GM21717 (cell line): ENCODE data around the gene EDC4.

Source experiments
- ATAC-seq: cut with Tn5 transposase; IDR thresholded peaks from one replicate; pipeline ENCODE4 v1.9.1; 2021; ENCODE audit warnings: mild to moderate bottlenecking, moderate library complexity; ENCODE audit not compliant: unreplicated experiment

The EDC4 gene

GRCh38 chr16:67927131-67927941 is 54.5 kb downstream of the EDC4 start:
- no peak for ATAC-seq

DNA sequence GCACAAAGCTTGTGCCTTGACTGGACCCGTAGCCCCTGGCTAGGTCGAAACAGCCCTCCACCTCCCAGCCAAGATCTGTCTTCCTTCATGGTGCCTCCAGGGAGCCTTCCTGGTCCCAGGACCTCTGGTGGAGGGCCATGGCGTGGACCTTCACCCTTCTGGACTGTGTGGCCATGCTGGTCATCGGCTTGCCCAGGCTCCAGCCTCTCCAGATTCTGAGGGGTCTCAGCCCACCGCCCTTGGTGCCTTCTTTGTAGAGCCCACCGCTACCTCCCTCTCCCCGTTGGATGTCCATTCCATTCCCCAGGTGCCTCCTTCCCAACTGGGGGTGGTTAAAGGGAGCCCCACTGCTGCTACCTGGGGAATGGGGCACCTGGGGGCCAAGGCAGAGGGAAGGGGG is 55.3 kb downstream of the EDC4 start:
- ATAC-seq, result no peak

DNA sequence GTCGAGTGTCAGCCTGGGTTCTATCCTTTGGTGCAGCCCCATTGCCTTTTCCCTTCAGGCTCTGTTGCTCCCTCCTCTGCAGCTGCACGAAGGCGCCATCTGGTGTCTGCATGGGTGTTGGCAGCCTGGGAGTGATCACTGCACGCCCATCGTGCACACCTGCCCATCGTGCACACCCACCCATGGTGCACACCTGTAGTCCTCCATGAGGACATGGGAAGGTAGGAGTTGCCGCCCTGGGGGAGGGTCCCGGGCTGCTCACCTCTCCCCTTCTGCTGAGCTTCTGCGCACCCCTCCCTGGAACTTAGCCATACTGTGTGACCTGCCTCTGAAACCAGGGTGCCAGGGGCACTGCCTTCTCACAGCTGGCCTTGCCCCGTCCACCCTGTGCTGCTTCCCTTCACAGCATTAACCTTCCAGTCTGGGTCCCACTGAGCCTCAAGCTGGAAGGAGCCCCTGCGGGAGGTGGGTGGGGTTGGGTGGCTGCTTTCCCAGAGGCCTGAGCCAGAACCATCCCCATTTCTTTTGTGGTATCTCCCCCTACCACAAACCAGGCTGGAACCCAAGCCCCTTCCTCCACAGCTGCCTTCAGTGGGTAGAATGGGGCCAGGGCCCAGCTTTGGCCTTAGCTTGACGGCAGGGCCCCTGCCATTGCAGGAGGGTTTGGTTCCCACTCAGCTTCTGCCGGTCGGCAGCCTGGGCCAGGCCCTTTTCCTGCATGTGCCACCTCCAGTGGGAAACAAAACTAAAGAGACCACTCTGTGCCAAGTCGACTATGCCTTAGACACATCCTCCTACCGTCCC is 55.9 kb downstream of the EDC4 start:
- no peak for ATAC-seq

- ATAC-seq, result no peak
These were observed 57.3 kb downstream of the EDC4 start for GRCh38 chr16:67930191-67930590.

- no peak for ATAC-seq
These were observed 57.9 kb downstream of the EDC4 start for GRCh38 chr16:67930678-67931211.
